Measurements from ENCODE around the gene PHOSPHO1.

- TF ChIP-seq GATA2 (IDR thresholded peaks at IDR 0.05; ENCODE audit: low read depth, low read length) (no peak), GATA3 (IDR thresholded peaks at IDR 0.05; ENCODE audit: low read depth, low read length) (no peak)
Measured at GRCh38 chr17:49219987-49220386, 10.6 kb downstream of the PHOSPHO1 start.

Data from SH-SY5Y (cell line).